DOHH2 (cell line): ENCODE results near the gene ACTL10.

Source experiments
- EZH2phosphoT487 ChIP-seq: fragments of 200-600 bp; sonication (generic); IDR thresholded peaks from 2 replicates; pipeline ENCODE4 v1.6.1; 2017; ENCODE audit warnings: borderline replicate concordance, mild to moderate bottlenecking, antibody characterized with exemption, low read length, moderate library complexity, mixed read lengths
- TF ChIP-seq, protein P1 (sequence below): fragments of 200-600 bp; sonication (generic); IDR thresholded peaks from one replicate; pipeline ENCODE4 v1.5.1; 2014; ENCODE audit warnings: antibody characterized with exemption, mild to moderate bottlenecking, low read depth, low read length; ENCODE audit not compliant: poor library complexity, severe bottlenecking

- TF ChIP-seq, protein P1, sequence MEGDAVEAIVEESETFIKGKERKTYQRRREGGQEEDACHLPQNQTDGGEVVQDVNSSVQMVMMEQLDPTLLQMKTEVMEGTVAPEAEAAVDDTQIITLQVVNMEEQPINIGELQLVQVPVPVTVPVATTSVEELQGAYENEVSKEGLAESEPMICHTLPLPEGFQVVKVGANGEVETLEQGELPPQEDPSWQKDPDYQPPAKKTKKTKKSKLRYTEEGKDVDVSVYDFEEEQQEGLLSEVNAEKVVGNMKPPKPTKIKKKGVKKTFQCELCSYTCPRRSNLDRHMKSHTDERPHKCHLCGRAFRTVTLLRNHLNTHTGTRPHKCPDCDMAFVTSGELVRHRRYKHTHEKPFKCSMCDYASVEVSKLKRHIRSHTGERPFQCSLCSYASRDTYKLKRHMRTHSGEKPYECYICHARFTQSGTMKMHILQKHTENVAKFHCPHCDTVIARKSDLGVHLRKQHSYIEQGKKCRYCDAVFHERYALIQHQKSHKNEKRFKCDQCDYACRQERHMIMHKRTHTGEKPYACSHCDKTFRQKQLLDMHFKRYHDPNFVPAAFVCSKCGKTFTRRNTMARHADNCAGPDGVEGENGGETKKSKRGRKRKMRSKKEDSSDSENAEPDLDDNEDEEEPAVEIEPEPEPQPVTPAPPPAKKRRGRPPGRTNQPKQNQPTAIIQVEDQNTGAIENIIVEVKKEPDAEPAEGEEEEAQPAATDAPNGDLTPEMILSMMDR = no peak
- no peak for TF ChIP-seq EZH2phosphoT487
Observed at GRCh38 chr20:33709398-33709797, 42.7 kb downstream of the ACTL10 start.
